IPS-18c (cell line): Measurements from ENCODE around the gene LMAN2L.

ENCODE experiments used
- H3K4me3 ChIP-seq: 2 replicates; pipeline ENCODE4 v1.7.0; 2013; ENCODE audit warnings: low read depth, mild to moderate bottlenecking, low read length, moderate library complexity; ENCODE audit not compliant: insufficient read depth
- H3K9me3 ChIP-seq: one replicate; pipeline ENCODE4 v1.6.1; 2013; ENCODE audit warnings: mild to moderate bottlenecking, low read length, moderate library complexity; ENCODE audit not compliant: control insufficient read depth, insufficient read depth

LMAN2L gene

GRCh38 chr2:96694816-96695455 is 44.9 kb downstream of the LMAN2L start:
- peaks cover 2% of the 10 kb centered on the region for H3K9me3 ChIP-seq

GRCh38 chr2:96694279-96694678 is 45.6 kb downstream of the LMAN2L start:
- Histone ChIP-seq H3K4me3 (no peak overlapping the region), H3K9me3 (peaks cover 2% of the 10 kb centered on the region)

More at GRCh38 chr2:96694816-96695455, 44.9 kb downstream of the LMAN2L start:
- no peak overlapping the region for H3K4me3 ChIP-seq

GRCh38 chr2:96693286-96694200 is 46.3 kb downstream of the LMAN2L start:
- peaks cover 2% of the 10 kb centered on the region for H3K9me3 ChIP-seq

GRCh38 chr2:96692094-96692971 is 47.5 kb downstream of the LMAN2L start:
- Histone ChIP-seq H3K9me3 (no peaks in the 10 kb centered on the region), H3K4me3 (no peak overlapping the region)

More at GRCh38 chr2:96693286-96694200, 46.3 kb downstream of the LMAN2L start:
- H3K4me3 ChIP-seq = no peak overlapping the region

- H3K4me3 ChIP-seq = no peak overlapping the region
- no peaks in the 10 kb centered on the region for H3K9me3 ChIP-seq
These were observed 48.7 kb downstream of the LMAN2L start for GRCh38 chr2:96691022-96691612.

- Histone ChIP-seq H3K4me3 (no peak overlapping the region), H3K9me3 (no peaks in the 10 kb centered on the region)
These were observed 49.4 kb downstream of the LMAN2L start for GRCh38 chr2:96690306-96691021.

GRCh38 chr2:96689431-96689991 is 50.4 kb downstream of the LMAN2L start:
- no peak overlapping the region for H3K4me3 ChIP-seq
- no peaks in the 10 kb centered on the region for H3K9me3 ChIP-seq

GRCh38 chr2:96688649-96689430 is 51.0 kb downstream of the LMAN2L start:
- H3K9me3 ChIP-seq = no peaks in the 10 kb centered on the region
- no peak overlapping the region for H3K4me3 ChIP-seq

GRCh38 chr2:96687711-96688640 is 51.9 kb downstream of the LMAN2L start:
- Histone ChIP-seq H3K4me3 (no peak overlapping the region), H3K9me3 (no peaks in the 10 kb centered on the region)

GRCh38 chr2:96687266-96687665 is 52.6 kb downstream of the LMAN2L start:
- H3K4me3 ChIP-seq = no peak overlapping the region
- no peaks in the 10 kb centered on the region for H3K9me3 ChIP-seq

- Histone ChIP-seq H3K4me3 (no peak overlapping the region), H3K9me3 (no peaks in the 10 kb centered on the region)
These were observed 54.0 kb downstream of the LMAN2L start for GRCh38 chr2:96685577-96686459.

- Histone ChIP-seq H3K4me3 (no peak overlapping the region), H3K9me3 (no peaks in the 10 kb centered on the region)
These were observed 54.8 kb downstream of the LMAN2L start for GRCh38 chr2:96684883-96685576.
